ENCODE data around the gene HDAC9.

GRCh38 chr7:18796216-18796615 is 300.7 kb downstream of the HDAC9 start:
- TF ChIP-seq CTCF (IDR thresholded peaks at IDR 0.05) (no peak), POLR2AphosphoS5 (IDR thresholded peaks at IDR 0.05; ENCODE audit: low read depth, low read length) (no peak), SIN3A (IDR thresholded peaks at IDR 0.05; ENCODE audit: borderline replicate concordance, insufficient read depth, low read depth, low read length) (no peak), REST (IDR thresholded peaks at IDR 0.05; ENCODE audit: insufficient read depth in 1 of 2, low read depth in 2 of 2, low read length in 1 of 2) (no peak), TCF7L2 (IDR thresholded peaks at IDR 0.05; ENCODE audit: low read depth, low read length) (no peak)
